ENCODE data around the gene LRIG2. TPM values are rescaled to one million over a fixed set of nuclear protein-coding genes. Genes with fewer than 3 reads are reported as not detected.

Gene LRIG2
- total and polyA plus RNA-seq, 2 of the 13 experiments (the other 11 are each of a cell fraction or from before 2014, with no cell fraction given) = 8.1 to 12.2 TPM

- ChIA-PET POLR2A (interaction anchor here (1.7 kb wide), 1 partner anchor 15 kb away, joined by 8 read pairs; no protein-coding TSS in a partner anchor), CTCF (ENCODE audit: low intra/inter-chr PET ratio, low total read pairs) (no interaction called here)
- peaks cover 45% of the 10 kb centered on the region for H3K4me1 ChIP-seq (ENCODE audit: insufficient read depth, low read length)
- no peak overlapping the region for H3K4me3 ChIP-seq (replicated peaks in 1 of 3; ENCODE audit: insufficient read depth in 1 of 3, low read depth in 2 of 3, low read length in 3 of 3)
- TF ChIP-seq ZNF790 (CRISPR knock-in tag; IDR thresholded peaks at IDR 0.05; ENCODE audit: borderline replicate concordance) (no peak), CTCF (CRISPR knock-in tag; IDR thresholded peaks at IDR 0.05) (peak; percentile 31; the same call in 1 of the 2 replicates)
- no peak for DNase-seq (ENCODE audit: low spot score)
- no peaks in the 10 kb centered on the region for H3K9me3 ChIP-seq (ENCODE audit: low read length)
- H3K79me2 ChIP-seq (ENCODE audit: insufficient read depth, low read length) = no peaks in the 10 kb centered on the region
- no peaks in the 10 kb centered on the region for H4K20me1 ChIP-seq (ENCODE audit: insufficient read depth, low read length)
- no peak overlapping the region for H3K9ac ChIP-seq (ENCODE audit: insufficient read depth, low read depth, low read length)
- FAIRE-seq = no peak
- intact Hi-C loops (cut with micrococcal nuclease; ENCODE audit: unreplicated experiment) = no loop called here
- no peak overlapping the region for H3K27ac ChIP-seq (ENCODE audit: extremely low read length, insufficient read depth, low read length)
- no peak overlapping the region for H3K4me2 ChIP-seq (ENCODE audit: low read depth, low read length)
- no peaks in the 10 kb centered on the region for H3K27me3 ChIP-seq (ENCODE audit: control insufficient read depth in 1 of 2, insufficient read depth in 2 of 2, low read length in 2 of 2)
- no peaks in the 10 kb centered on the region for H3K36me3 ChIP-seq (replicated peaks in 1 of 2; ENCODE audit: control insufficient read depth in 1 of 2, insufficient read depth in 2 of 2, low read length in 2 of 2)
- 0% methylated on average over 1 of the region's 2 CpGs for WGBS (ENCODE audit: low lambda C conversion rate)
- peak; percentile 25; the same call in 1 of the 3 replicates for ATAC-seq
- no peak overlapping the region for H2AFZ ChIP-seq (ENCODE audit: low read length)
- BruUV-seq (replicated peaks) = no TSS peak
- in situ Hi-C loops (cut with HindIII; ENCODE audit: extremely low pct_ligation_motif_present, low pct_unique_long_range_greater_than_20kb) = no loop called here
These were observed 16.0 kb upstream of the LRIG2 start for GRCh38 chr1:113057006-113057405.

GRCh38 chr1:113058941-113059706, 13.9 kb upstream of the LRIG2 start:
- POLR2A ChIA-PET = interaction anchor here (1.2 kb wide), 1 partner anchor 14 kb away, joined by 4 read pairs; the partner anchor contains the start of gene LRIG2
- TF ChIP-seq SKIL (CRISPR knock-in tag; IDR thresholded peaks at IDR 0.05; ENCODE audit: borderline replicate concordance) = no peak
- no peak for TF ChIP-seq ADNP (CRISPR knock-in tag; IDR thresholded peaks at IDR 0.05)
- no peak for TF ChIP-seq ZNF512B (CRISPR knock-in tag; IDR thresholded peaks at IDR 0.05; ENCODE audit: borderline replicate concordance)
- TF ChIP-seq ZFX (CRISPR knock-in tag; IDR thresholded peaks at IDR 0.05; ENCODE audit: low read depth) = peak; percentile 52; the same call in 1 of the 2 replicates
- TF ChIP-seq MXI1 (IDR thresholded peaks at IDR 0.05; ENCODE audit: borderline replicate concordance, low read depth, low read length) = no peak
- TF ChIP-seq MLLT10 (CRISPR knock-in tag; IDR thresholded peaks at IDR 0.05) = no peak

More at GRCh38 chr1:113058941-113059706, 13.9 kb upstream of the LRIG2 start:
- in situ Hi-C loops (cut with HindIII; ENCODE audit: extremely low pct_ligation_motif_present, low pct_unique_long_range_greater_than_20kb) (no loop called here), intact Hi-C loops (cut with micrococcal nuclease; ENCODE audit: unreplicated experiment) (no loop called here)
- Histone ChIP-seq H3K36me3 (replicated peaks in 1 of 2; ENCODE audit: control insufficient read depth in 1 of 2, insufficient read depth in 2 of 2, low read length in 2 of 2) (no peaks in the 10 kb centered on the region), H3K4me3 (replicated peaks in 1 of 3; ENCODE audit: insufficient read depth in 1 of 3, low read depth in 2 of 3, low read length in 3 of 3) (no peak overlapping the region; a peak in 1 of 6 replicates), H3K79me2 (ENCODE audit: insufficient read depth, low read length) (no peaks in the 10 kb centered on the region), H3K27me3 (ENCODE audit: control insufficient read depth in 1 of 2, insufficient read depth in 2 of 2, low read length in 2 of 2) (no peaks in the 10 kb centered on the region), H3K9me3 (ENCODE audit: low read length) (no peaks in the 10 kb centered on the region), H3K4me1 (ENCODE audit: insufficient read depth, low read length) (peaks cover 33% of the 10 kb centered on the region), H3K4me2 (ENCODE audit: low read depth, low read length) (peak overlapping the region; percentile 52), H2AFZ (ENCODE audit: low read length) (no peak overlapping the region), H4K20me1 (ENCODE audit: insufficient read depth, low read length) (no peaks in the 10 kb centered on the region), H3K9ac (ENCODE audit: insufficient read depth, low read depth, low read length) (no peak overlapping the region), H3K27ac (ENCODE audit: extremely low read length, insufficient read depth, low read length) (no peak overlapping the region)
- CTCF ChIA-PET (ENCODE audit: low intra/inter-chr PET ratio, low total read pairs) = no interaction called here
- DNase-seq (ENCODE audit: low spot score) (no peak), ATAC-seq (peak; percentile 95), FAIRE-seq (no peak)
- WGBS (ENCODE audit: low lambda C conversion rate) = 23% methylated on average over 4 of the region's 5 CpGs
- no TSS peak for BruUV-seq (replicated peaks)

Measured in HepG2 (cell line).